H1 (cell line): ENCODE data around the gene ITGA5.

Experiments
- EZH2 ChIP-seq: fragments of 200-600 bp; sonication (generic); IDR thresholded peaks from 2 replicates; pipeline ENCODE4 v1.7.1; 2012; ENCODE audit warnings: low read depth, mild to moderate bottlenecking, moderate library complexity, low read length, inconsistent platforms; ENCODE audit not compliant: severe bottlenecking
- JUN ChIP-seq: IDR thresholded peaks from 2 replicates; pipeline ENCODE4 v1.6.1; 2011; ENCODE audit warnings: low read depth, mild to moderate bottlenecking, improper control_type of control experiment, low read length
- NRF1 ChIP-seq: IDR thresholded peaks from 2 replicates; pipeline ENCODE4 v1.6.1; 2011; ENCODE audit warnings: mild to moderate bottlenecking, low read depth, low read length, improper control_type of control experiment
- POLR2A ChIP-seq, 2 experiments: IDR thresholded peaks; 1 replicate in 1 of 2; 2 replicates in 1 of 2; pipeline ENCODE4 v1.6.1; 2011; ENCODE audit warnings: low read depth in 2 of 2, low read length in 2 of 2, mild to moderate bottlenecking in 2 of 2; ENCODE audit errors: control extremely low read depth in 1 of 2
- TF ChIP-seq, protein P1 (sequence below), 3 experiments: IDR thresholded peaks; 1 replicate in 2 of 3; 2 replicates in 1 of 3; pipeline versions ENCODE4 v1.5.1 to v1.6.1; 2011; ENCODE audit warnings: low read length in 3 of 3, mild to moderate bottlenecking in 3 of 3, inconsistent platforms in 2 of 3, low read depth in 1 of 3, moderate library complexity in 1 of 3; ENCODE audit not compliant: insufficient read depth in 1 of 3; ENCODE audit errors: control extremely low read depth in 1 of 3

DNA sequence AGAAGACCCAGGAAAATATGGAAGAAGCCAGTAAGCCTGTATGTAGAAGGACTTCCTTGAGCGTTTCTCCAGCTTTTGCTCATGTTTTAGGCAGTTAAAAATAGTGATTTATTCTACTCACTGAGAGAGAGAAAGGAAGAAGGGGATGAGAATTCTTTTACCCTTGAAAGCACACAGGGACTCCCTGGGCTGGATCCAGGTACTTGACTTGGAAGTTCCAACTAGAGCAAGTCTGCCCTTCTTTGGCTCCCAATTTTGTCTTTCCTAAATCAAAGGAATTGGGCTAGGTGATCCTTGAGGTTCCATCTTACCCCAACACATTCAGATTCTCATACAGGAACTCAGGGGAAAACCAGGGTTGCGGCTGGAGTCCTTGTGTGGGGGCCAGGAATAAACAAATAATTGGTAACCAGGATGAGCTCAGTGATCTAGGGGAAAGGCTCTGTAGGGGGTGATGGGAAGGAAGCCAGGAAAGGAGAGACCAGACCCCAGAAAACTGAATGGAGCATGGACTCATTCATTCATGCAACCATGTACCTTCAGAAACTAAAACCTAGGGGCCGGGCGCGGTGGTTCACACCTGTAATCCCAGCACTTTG lies 11.5 kb upstream of the ITGA5 start:
- TF ChIP-seq NRF1 (no peak), POLR2A (IDR thresholded peaks at IDR 0.05; ENCODE audit: control extremely low read depth in 1 of 2, low read depth in 2 of 2, low read length in 2 of 2) (no peak), EZH2 (no peak), JUN (no peak)
- TF ChIP-seq, protein P1, sequence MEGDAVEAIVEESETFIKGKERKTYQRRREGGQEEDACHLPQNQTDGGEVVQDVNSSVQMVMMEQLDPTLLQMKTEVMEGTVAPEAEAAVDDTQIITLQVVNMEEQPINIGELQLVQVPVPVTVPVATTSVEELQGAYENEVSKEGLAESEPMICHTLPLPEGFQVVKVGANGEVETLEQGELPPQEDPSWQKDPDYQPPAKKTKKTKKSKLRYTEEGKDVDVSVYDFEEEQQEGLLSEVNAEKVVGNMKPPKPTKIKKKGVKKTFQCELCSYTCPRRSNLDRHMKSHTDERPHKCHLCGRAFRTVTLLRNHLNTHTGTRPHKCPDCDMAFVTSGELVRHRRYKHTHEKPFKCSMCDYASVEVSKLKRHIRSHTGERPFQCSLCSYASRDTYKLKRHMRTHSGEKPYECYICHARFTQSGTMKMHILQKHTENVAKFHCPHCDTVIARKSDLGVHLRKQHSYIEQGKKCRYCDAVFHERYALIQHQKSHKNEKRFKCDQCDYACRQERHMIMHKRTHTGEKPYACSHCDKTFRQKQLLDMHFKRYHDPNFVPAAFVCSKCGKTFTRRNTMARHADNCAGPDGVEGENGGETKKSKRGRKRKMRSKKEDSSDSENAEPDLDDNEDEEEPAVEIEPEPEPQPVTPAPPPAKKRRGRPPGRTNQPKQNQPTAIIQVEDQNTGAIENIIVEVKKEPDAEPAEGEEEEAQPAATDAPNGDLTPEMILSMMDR (IDR thresholded peaks at IDR 0.05; ENCODE audit: control extremely low read depth in 1 of 3, insufficient read depth in 1 of 3, low read depth in 1 of 3, low read length in 3 of 3), result no peak
